Astrocyte of the spinal cord (primary cell): Measurements from ENCODE around the gene MT3.
"Not testable (repeated sequence)": the region's sequence is repeated elsewhere in the genome, so short reads cannot be mapped to it uniquely, and the experiment has no call there.

Source experiments
- DNase-seq: peaks from one replicate; pipeline ENCODE4 v3.0.0; 2011; ENCODE audit warnings: low read depth, low spot score
- H3K4me3 ChIP-seq: 2 replicates; pipeline ENCODE4 v1.5.1; 2011; ENCODE audit warnings: low read depth, mild to moderate bottlenecking, low read length, moderate library complexity
- in situ Hi-C: cut with HindIII; loops from 2 replicates; pipeline ENCODE4 v1.10.0; 2017; ENCODE audit warnings: low sequenced_read_pairs
- TF ChIP-seq, protein P1 (sequence below): IDR thresholded peaks from 2 replicates; pipeline ENCODE4 v1.5.1; 2012; ENCODE audit warnings: low read depth, mild to moderate bottlenecking, low read length, inconsistent platforms

MT3 gene

DNA sequence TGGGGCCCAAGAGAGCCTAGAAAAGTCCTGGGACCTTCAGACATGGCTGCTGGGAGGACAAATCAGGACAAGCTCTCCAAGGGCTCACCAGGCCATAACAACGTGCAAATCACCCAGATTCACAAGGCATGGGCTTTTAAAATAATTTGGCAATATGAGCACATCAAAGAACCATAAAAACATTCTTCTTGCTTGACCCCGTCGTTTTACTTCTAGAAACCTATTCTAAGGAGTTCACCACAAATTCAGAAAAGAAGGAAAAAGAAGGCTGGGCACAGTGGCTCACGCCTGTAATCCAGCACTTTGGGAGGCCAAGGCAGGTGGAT is 12.1 kb upstream of the MT3 start:
- H3K4me3 ChIP-seq = no peak overlapping the region
- DNase-seq = no peak
- in situ Hi-C loops = no loop called here
- TF ChIP-seq, protein P1, sequence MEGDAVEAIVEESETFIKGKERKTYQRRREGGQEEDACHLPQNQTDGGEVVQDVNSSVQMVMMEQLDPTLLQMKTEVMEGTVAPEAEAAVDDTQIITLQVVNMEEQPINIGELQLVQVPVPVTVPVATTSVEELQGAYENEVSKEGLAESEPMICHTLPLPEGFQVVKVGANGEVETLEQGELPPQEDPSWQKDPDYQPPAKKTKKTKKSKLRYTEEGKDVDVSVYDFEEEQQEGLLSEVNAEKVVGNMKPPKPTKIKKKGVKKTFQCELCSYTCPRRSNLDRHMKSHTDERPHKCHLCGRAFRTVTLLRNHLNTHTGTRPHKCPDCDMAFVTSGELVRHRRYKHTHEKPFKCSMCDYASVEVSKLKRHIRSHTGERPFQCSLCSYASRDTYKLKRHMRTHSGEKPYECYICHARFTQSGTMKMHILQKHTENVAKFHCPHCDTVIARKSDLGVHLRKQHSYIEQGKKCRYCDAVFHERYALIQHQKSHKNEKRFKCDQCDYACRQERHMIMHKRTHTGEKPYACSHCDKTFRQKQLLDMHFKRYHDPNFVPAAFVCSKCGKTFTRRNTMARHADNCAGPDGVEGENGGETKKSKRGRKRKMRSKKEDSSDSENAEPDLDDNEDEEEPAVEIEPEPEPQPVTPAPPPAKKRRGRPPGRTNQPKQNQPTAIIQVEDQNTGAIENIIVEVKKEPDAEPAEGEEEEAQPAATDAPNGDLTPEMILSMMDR = no peak

DNA sequence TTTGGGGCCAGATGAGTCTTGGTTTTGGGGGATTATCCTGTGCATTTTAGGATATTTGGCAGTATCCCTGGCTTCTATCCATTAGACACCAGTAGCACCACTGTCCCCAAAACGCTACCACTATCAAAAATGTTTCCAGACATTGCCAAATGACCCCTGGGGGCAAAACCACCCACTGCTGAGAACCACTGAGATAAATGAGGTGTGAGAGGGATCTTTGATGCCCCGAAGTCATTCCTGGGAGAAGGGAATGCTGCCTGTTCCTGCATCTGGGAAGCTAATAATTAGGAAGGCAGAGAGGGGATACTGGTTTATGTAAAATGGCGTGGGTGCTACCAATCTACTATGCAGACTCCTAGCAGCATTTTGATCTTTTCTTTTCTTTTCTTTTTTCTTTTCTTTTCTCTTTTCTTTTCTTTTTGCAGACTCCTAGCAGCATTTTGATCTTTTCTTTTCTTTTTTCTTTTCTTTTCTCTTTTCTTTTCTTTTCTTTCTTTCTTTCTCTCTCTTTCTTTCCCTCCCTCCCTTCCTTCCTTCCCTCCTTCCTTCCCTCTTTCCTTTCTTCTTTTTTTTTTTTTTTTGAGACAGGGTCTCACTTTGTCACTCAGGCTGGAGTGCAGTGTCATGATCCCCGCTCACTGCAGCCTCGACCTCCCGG is 8.8 kb upstream of the MT3 start:
- in situ Hi-C loops = no loop called here
- TF ChIP-seq, protein P1 = no peak
- no peak overlapping the region for H3K4me3 ChIP-seq
- no peak for DNase-seq

- in situ Hi-C loops, H3K4me3 ChIP-seq, DNase-seq: not testable (repeated sequence)
Measured at GRCh38 chr16:56582911-56583310, 6.4 kb upstream of the MT3 start.

DNA sequence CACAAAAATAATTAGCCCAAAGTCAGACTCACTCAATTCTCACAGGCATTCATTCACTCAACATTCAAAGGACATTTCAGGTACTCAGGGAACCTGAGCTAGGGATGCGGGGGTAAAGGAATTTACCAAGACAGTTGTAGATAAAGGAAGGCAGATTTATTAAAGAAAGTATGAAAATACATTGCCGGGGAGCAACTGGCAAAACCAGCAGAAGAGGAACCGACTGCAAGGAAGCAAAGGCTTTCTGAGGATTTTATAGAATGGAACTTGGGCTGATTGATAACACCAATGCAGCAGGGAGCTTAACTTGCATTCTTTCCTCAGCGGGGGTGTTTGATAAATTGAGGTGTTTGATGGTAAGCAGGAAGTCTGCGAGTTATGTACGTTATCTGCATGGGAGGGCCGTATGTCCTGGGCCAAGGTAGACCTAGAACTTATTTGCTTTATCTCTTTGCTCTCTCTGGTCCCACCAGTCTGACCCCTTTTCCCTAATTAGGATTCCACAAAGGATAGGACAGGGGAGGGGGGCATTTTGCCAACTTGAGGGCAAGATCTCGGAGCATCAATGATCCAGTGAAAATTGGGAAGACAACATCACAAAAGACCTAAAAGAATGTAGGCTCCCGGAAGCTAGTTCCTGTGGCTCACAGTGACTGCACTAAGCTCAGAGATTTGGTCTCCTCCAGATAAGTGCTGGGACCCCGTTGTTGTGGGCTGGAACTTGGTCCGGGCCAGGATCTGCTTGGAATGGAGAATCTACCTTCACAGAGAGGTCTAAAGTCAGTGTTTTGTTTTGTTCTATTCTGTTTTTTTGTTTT is 5.8 kb upstream of the MT3 start:
- H3K4me3 ChIP-seq = no peak overlapping the region
- TF ChIP-seq, protein P1 = no peak
- in situ Hi-C loops = no loop called here
- no peak for DNase-seq

- H3K4me3 ChIP-seq = no peak overlapping the region
- in situ Hi-C loops = no loop called here
- DNase-seq = no peak
- TF ChIP-seq, protein P1 = no peak
Measured at GRCh38 chr16:56584276-56584675, 5.1 kb upstream of the MT3 start.

DNA sequence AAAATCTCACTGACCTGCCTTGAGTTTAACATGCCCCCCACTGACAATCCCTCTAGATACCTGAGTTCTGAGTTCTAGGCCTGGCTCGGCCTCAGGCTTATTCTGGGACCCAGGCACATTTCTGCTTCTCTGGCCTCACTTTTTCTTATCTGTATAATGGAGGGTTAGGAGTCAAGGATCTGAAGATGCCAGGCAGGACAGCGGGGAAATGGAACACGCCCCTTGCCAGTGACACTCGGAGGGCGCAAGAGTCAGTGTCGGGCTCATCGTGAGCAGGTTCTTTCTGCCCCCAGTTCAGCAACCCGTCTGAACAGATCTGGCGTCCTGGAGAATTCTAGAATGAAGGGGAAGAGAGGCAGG is 567 bp upstream of the MT3 start:
- TF ChIP-seq, protein P1 = no peak
- H3K4me3 ChIP-seq = no peak overlapping the region
- in situ Hi-C loops = no loop called here
- no peak for DNase-seq

DNA sequence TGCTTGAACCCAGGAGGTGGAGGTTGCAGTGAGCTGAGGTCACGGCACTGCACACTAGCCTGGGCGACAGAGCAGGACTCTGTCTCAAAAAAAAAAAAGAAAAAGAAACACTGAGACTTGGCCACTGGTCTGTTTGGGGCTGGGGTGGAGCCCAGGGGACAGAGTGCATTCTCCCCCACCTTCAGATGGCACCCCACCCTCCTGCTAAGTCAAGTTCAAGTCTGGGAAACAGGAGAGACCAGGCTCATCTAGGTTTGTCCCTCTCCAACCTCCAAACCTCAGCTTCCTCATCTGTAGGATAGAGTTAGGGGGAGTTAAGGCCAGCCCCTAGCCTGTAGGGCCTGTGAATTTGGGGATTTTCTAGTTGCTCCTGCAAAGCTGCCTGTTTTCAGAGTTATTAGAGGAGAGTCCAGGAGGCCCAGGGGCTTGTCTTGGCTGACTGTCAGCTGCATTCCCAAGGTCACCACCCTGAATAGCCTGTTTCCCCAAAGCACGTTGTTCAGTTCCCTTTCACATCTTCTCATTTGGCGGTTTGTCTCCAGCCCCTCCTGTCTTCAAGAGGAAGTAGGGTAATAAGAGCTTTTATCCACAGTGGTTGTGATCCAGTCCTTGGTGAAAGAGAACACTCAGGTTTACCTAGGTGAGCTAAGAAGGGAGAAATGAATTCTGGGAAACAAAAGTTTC is 2.2 kb downstream of the MT3 start:
- no peak for DNase-seq
- no peak overlapping the region for H3K4me3 ChIP-seq
- in situ Hi-C loops = no loop called here
- TF ChIP-seq, protein P1 = no peak
